ENCODE data around the gene MICALL2.

The MICALL2 gene

DNA sequence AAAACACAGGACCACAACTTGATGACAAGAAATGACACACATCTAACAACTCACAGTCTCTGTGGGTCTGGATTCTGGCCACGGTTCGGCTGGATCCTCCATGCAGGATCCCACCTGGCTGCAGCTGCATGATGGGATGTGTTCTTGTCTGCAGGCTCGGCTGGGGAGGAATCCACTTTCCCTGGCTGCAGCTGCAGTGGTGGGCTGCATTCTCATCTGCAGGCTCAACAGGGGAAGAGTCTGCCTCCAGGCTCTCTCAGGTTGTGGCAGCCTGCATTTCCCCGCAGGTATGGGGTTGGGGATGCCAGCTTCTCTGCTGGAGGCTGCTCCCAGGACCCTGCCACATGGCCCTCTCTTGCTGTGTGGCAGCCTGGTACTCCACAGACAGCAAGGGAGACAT lies 64.9 kb downstream of the MICALL2 start:
- DNase-seq (ENCODE audit: low read depth in 2 of 2): no peak

DNA sequence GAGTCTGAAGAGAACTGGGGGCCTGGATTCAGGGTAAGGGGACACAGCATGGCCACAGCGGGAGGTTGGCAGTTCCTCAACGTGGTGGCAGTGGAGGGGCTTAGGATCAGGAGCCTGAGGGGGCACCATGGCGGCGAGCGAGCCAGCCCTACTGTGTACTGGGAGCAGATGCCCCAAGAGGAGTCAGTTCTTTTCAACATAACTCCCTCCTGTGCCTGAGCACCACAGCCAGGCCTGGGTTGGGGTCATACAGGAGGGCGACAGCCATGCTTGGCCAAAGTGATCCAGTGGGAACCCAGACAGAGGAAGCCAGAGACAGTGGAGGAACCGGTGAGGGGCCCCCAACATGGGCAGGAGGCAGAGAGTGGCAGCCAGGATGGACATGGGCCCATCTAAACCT lies 65.8 kb downstream of the MICALL2 start:
- DNase-seq (ENCODE audit: low read depth in 2 of 2): no peak

- no peak for DNase-seq (ENCODE audit: low read depth in 2 of 2)
Measured at GRCh38 chr7:1392556-1392955, 66.7 kb downstream of the MICALL2 start.

- DNase-seq (ENCODE audit: low read depth in 2 of 2): no peak
Measured at GRCh38 chr7:1391449-1391848, 67.8 kb downstream of the MICALL2 start.

- no peak for DNase-seq (ENCODE audit: low read depth in 2 of 2)
Measured at GRCh38 chr7:1388703-1389335, 70.5 kb downstream of the MICALL2 start.

GRCh38 chr7:1388021-1388702 lies 71.1 kb downstream of the MICALL2 start:
- DNase-seq (ENCODE audit: low read depth in 2 of 2): no peak

- no peak for DNase-seq (ENCODE audit: low read depth in 2 of 2)
Measured at GRCh38 chr7:1387261-1387660, 72.0 kb downstream of the MICALL2 start.

DNA sequence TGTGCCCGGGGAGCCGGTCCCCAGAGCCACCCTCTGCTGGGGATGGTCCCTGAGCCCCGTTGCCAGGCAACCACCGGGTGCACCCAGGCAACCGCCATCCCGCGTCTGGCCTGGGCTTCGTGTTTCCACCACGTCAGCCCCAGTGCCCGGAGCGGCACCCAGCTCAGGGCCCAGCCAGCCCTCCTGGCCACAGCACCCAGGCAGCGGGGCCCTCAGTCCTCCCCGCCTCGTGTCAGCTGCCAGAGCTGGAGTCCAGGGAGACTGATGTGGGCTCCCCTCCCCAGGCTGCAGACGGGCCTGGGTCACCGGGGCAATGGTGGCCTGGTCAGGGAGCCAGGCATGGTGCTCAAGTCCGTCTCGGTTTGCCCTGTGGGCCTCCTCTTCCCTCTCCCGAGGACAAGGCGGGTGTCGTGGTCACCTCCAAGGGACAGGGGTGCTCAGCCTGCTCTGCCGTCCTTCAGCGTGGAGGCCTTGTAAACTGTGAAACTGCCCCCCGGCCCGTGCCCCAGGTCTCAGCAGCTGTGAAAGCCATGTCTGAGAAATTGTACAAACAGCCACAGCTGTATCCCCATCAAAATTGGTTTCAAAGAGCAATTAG lies 72.5 kb downstream of the MICALL2 start:
- no peak for DNase-seq (ENCODE audit: low read depth in 2 of 2)

GRCh38 chr7:1385809-1386622 lies 73.3 kb downstream of the MICALL2 start:
- DNase-seq (ENCODE audit: low read depth in 2 of 2): no peak

DNA sequence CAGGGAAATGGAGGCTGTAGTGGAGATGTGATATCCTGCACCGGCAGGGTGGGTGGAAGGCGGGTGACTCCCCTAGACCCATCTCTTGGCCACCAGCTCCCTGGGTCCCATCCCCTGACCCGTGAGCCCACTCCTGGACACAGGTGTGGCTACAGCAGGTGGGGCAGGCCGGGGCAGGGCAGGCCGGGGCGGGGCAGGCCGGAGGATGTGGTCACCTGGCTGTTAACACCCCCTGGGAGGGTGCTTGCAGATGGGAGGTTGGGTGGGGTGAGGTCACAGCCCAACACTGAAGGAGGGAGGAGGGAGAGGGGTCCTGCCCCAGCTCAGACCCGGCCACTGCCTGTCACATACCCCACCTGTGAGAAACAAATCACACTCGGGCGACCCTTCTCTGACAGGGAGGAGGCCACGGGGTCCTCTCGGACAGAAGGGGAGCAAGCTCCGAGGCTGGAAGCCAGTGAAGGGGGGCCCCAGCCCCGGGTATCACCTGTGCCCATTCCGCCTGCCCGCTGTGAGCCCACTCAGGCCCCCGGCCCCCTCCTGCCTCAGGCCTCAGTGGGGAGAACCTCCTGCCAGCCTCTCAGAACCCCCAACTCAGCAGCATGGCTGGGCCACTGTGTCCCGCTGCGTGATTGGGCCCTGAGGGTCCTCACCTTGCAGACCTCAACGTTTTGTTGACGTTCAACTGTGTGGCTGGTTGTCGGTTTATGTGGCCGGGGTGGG lies 74.0 kb downstream of the MICALL2 start:
- DNase-seq (ENCODE audit: low read depth in 2 of 2): no peak
